GM19468 (cell line): ENCODE measurements around the gene SWAP70.
"Not testable (repeated sequence)": the region's sequence is repeated elsewhere in the genome, so short reads cannot be mapped to it uniquely, and the experiment has no call there.

ENCODE experiments used
- ATAC-seq: cut with Tn5 transposase; IDR thresholded peaks from one replicate; pipeline ENCODE4 v1.9.1; 2021; ENCODE audit warnings: mild to moderate bottlenecking, moderate library complexity, moderate number of reproducible peaks; ENCODE audit not compliant: unreplicated experiment; ENCODE audit errors: extremely low read depth

Gene SWAP70

GRCh38 chr11:9688716-9689511 is 25.0 kb downstream of the SWAP70 start:
- ATAC-seq = peak; percentile 64

DNA sequence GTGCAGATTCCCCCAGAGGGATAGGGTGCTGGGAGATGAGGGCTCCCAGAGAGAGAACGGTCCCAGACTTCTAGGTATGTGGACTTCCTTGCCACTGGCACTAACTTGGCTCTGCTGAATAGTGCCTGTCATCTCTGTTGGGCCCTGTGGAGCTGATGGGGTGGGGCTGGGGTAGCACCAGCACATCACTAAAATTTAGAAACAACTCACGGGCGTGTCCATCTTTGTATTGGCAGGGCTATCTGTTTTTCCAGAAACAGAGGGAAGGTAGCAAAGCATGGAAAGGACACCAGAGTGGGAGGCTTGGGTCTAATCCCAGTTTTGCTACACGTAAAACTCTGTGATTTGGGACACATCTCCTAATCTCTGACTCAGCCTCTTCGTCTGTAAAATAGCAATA is 25.8 kb downstream of the SWAP70 start:
- ATAC-seq = no peak

GRCh38 chr11:9691865-9692264 is 28.0 kb downstream of the SWAP70 start:
- no peak for ATAC-seq

GRCh38 chr11:9692691-9693090 is 28.8 kb downstream of the SWAP70 start:
- no peak for ATAC-seq

- ATAC-seq = no peak
Measured at GRCh38 chr11:9693801-9694553, 30.1 kb downstream of the SWAP70 start.

GRCh38 chr11:9695228-9695627 is 31.4 kb downstream of the SWAP70 start:
- not testable (repeated sequence) for ATAC-seq

GRCh38 chr11:9697766-9698165 is 33.9 kb downstream of the SWAP70 start:
- no peak for ATAC-seq

DNA sequence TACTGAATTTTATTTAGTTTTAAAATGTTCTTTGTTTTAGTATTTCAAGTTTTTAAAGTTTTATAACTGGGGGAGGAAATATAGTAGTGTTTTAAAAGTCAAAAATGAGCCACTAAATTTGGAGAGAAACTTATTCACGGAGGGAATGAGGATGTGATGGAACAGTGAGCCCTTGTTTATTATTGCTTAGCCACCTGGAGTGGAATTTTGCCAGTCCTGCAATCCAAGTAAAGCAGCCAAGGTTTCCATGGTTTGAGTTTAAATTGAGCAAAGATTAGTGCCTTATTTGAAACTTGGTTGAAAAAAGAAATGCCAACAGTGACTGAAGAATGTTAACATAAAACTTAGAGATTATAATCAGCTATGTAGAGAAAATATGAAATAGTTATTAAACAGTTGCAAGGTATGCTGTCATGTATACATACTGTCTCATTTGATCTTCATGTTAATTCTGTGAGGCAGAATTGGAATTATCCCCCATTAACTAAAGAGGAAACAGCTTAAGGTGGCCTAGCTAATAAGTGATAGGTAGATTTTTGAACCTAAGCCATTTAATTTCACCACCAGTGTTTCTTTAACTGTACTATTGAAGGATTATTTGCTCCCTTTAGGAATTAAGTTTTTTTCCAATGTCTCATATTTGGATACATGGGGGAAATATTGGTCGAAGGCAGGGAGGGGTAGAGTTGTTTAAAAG is 36.4 kb downstream of the SWAP70 start:
- ATAC-seq = no peak

DNA sequence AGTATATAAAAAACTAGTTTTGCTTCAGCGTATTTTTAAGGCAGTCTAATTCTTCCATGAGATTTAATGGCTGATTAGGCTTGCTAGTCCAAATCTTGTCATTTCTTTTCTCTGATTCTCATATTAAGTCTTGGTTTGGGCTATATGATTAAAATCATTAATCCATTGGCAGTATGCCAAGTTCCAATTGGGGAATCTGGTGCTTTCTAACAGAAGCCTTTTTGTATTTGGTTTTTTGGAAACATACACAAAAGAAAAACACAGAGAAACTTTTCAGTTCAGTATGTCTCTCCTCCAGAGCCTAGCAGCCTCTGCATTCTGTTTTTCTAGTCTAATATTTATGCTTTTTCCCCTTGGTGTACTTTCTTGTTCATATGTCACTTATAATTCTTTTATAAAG is 37.9 kb downstream of the SWAP70 start:
- ATAC-seq = no peak

DNA sequence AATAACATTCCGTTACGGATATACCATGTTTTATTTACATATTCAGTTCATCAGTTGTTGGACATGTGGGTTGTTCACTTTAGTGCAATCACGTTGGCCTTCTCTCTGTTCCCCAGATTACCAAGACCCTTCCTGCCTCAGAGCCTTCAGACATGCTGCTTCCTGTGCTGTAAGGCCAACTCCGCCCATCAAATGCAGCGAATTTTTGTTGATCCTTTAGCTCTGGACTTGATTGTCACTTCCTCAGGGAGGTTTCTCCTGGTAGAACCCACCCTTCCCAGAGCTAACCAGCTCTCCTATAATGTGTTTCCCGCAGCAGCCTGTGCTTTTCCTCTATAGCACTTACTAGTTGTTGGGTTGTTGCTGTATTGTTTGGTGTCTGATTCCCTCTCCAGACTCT is 39.4 kb downstream of the SWAP70 start:
- ATAC-seq = no peak

GRCh38 chr11:9704037-9704436 is 40.2 kb downstream of the SWAP70 start:
- ATAC-seq = no peak

- no peak for ATAC-seq
Measured at GRCh38 chr11:9704620-9705019, 40.7 kb downstream of the SWAP70 start.

GRCh38 chr11:9705361-9705760 is 41.5 kb downstream of the SWAP70 start:
- ATAC-seq = not testable (repeated sequence)

- no peak for ATAC-seq
Measured at GRCh38 chr11:9708544-9708943, 44.7 kb downstream of the SWAP70 start.

DNA sequence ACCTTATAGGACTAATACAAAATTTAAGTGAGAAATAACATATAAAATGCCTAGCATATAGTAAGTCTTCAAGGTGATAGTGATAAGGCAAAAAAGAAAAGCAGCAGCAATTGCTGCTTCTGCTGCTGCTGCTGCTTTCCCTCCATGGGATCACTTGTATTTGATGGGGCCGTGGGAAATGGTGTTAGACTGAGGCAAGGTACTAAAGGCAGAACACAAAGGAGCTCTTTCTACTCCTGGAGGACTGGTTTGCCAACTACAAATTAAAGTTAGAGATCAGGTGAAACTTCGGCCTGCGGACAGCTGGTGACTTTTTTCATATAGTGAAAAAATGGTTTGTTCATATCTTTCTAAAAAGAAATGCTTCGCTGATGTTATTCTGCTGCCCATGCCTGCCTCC is 46.3 kb downstream of the SWAP70 start:
- ATAC-seq = no peak

GRCh38 chr11:9710852-9711251 is 47.0 kb downstream of the SWAP70 start:
- no peak for ATAC-seq

GRCh38 chr11:9711454-9712307 is 47.8 kb downstream of the SWAP70 start:
- no peak for ATAC-seq

DNA sequence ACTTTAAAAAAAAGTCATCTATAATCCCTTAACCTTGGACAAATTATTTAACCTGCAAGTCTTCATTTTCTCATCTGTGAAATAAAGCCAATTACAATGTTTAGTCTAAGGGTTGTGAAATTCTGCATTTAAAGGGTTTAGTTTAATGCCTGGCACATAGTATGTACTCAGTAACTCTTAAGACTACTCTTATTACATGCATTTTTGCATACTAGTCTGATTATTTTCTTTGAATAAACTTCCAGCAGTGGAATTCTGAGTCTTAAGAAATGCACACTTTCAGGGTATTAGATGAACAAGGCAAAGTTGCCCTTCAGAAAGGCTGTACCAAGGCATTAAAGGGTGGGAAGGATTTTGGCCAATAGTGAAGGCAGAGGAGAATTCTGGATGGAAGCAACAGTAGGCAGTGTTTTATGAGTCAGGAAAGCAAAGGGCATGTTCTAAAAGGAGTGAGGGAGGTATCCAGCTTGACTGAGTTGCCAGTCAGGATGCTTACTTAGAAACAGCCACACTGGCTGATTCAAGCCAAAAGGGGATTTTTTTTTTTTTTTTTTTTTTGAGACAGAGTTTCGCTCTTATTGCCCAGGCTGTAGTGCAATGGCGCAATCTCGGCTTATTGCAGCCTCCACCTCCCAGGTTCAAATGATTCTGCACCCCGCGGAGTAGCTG is 50.5 kb downstream of the SWAP70 start:
- no peak for ATAC-seq

DNA sequence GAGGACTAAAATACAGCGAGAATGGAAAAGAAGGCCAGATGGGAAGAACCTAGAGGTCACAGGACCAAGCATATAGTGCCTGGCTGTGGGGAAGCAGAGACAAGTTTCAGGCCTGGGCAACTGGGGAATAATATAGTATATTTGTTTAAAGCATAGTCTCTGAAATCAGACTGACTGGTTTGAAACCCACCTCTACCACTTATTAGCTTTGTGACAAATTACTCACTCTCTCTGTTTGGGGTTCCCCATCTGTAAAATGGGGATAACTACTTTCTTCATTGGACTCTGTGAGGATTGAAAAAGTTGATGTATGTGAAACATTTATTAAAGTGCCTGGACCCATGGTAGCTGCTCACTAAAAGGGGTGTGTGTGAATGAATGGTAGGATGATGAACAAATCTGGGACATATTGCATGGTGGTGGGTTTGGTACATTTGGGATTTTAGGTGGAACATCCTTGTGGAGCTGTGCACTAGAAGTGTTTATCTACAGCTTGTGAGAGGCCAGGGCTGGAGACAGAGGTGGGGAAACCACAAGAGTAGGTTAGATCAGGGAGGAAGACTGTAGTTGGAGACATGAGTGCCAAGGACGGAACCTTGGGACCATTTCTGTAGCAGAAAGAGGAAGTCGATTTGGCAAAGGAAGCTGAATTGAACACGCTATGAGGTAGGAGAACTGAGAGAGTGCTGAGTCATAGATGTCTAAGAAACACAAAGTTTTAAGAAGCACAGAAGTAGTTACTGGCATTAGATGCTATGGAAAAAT is 52.6 kb downstream of the SWAP70 start:
- ATAC-seq = peak; percentile 33
